Liver (tissue), 3 donors: ENCODE measurements around the gene VEGFD.

Experiments
- FOXA1 ChIP-seq: IDR thresholded peaks from 2 replicates; pipeline ENCODE4 v1.6.1; 2016; ENCODE audit warnings: antibody characterized with exemption
- GABPA ChIP-seq, 2 donors: IDR thresholded peaks in 1 of 2; conservative IDR thresholded peaks in 1 of 2; 2 replicates each; pipeline ENCODE4 v1.6.1; 2016; ENCODE audit warnings: antibody characterized with exemption in 2 of 2, mild to moderate bottlenecking in 1 of 2, moderate library complexity in 1 of 2
- NR2F2 ChIP-seq: IDR thresholded peaks from 2 replicates; pipeline ENCODE4 v1.6.1; 2016; ENCODE audit warnings: antibody characterized with exemption
- RAD21 ChIP-seq, 2 donors: IDR thresholded peaks; 2 replicates each; pipeline ENCODE4 v1.6.1; 2016; ENCODE audit warnings: antibody characterized with exemption in 2 of 2, mild to moderate bottlenecking in 2 of 2
- RXRA ChIP-seq, 2 donors: IDR thresholded peaks; 2 replicates each; pipeline ENCODE4 v1.6.1; 2017 to 2018; ENCODE audit warnings: antibody characterized with exemption in 2 of 2, mild to moderate bottlenecking in 1 of 2
- SP1 ChIP-seq: IDR thresholded peaks from 2 replicates; pipeline ENCODE4 v1.6.1; 2018; ENCODE audit warnings: antibody characterized with exemption, mild to moderate bottlenecking
- TAF1 ChIP-seq: conservative IDR thresholded peaks from 2 replicates; pipeline ENCODE4 v1.6.1; 2016; ENCODE audit warnings: antibody characterized with exemption, mild to moderate bottlenecking
- YY1 ChIP-seq: IDR thresholded peaks from 2 replicates; pipeline ENCODE4 v1.6.1; 2016; ENCODE audit warnings: antibody characterized with exemption, mild to moderate bottlenecking
- TF ChIP-seq, protein P1 (sequence below): IDR thresholded peaks from 2 replicates; pipeline ENCODE4 v1.6.1; 2016; ENCODE audit warnings: antibody characterized with exemption
- TF ChIP-seq, protein P2 (sequence below): fragments of 150-350 bp; IDR thresholded peaks from 2 replicates; pipeline ENCODE4 v1.5.1; 2017; ENCODE audit warnings: improper control_type of control experiment, low read depth, low read length; ENCODE audit not compliant: missing input control
- TF ChIP-seq, protein P3 (sequence below): IDR thresholded peaks from 2 replicates; pipeline ENCODE4 v1.6.1; 2016; ENCODE audit warnings: antibody characterized with exemption
- TF ChIP-seq, protein P4 (sequence below): IDR thresholded peaks from 2 replicates; pipeline ENCODE4 v1.6.1; 2016; ENCODE audit warnings: antibody characterized with exemption, mild to moderate bottlenecking
- donor health status: healthy.
- donor health status: healthy.

DNA sequence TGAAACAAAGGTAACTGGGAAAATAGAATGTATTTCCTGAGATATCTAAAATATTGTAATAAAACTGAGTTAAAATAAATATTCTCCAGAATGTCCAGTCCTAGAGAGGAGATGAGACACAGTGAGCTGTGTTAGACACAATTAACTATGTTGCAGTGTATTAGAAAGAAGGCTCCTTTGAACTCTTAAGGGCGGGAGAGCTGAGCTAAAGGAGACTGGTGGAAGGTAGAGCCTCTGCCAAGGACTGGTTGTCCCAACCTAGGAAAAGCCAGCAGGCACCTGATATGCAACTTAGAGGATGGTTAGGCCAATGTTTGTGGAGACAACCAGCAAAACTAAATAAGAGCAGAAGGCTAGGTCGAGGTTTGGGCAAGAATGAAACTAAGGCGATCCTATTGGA lies 73.1 kb downstream of the VEGFD start:
- TF ChIP-seq, protein P1, sequence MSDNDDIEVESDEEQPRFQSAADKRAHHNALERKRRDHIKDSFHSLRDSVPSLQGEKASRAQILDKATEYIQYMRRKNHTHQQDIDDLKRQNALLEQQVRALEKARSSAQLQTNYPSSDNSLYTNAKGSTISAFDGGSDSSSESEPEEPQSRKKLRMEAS, result no peak
- TF ChIP-seq, protein P2, sequence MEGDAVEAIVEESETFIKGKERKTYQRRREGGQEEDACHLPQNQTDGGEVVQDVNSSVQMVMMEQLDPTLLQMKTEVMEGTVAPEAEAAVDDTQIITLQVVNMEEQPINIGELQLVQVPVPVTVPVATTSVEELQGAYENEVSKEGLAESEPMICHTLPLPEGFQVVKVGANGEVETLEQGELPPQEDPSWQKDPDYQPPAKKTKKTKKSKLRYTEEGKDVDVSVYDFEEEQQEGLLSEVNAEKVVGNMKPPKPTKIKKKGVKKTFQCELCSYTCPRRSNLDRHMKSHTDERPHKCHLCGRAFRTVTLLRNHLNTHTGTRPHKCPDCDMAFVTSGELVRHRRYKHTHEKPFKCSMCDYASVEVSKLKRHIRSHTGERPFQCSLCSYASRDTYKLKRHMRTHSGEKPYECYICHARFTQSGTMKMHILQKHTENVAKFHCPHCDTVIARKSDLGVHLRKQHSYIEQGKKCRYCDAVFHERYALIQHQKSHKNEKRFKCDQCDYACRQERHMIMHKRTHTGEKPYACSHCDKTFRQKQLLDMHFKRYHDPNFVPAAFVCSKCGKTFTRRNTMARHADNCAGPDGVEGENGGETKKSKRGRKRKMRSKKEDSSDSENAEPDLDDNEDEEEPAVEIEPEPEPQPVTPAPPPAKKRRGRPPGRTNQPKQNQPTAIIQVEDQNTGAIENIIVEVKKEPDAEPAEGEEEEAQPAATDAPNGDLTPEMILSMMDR, result no peak
- no peak for TF ChIP-seq GABPA (IDR thresholded peaks at IDR 0.05 in 1 of 2, conservative IDR thresholded peaks at IDR 0.05 in 1 of 2)
- TF ChIP-seq SP1, result no peak
- TF ChIP-seq, protein P3, sequence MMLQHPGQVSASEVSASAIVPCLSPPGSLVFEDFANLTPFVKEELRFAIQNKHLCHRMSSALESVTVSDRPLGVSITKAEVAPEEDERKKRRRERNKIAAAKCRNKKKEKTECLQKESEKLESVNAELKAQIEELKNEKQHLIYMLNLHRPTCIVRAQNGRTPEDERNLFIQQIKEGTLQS, result no peak
- TF ChIP-seq RAD21 (IDR thresholded peaks at IDR 0.05), result no peak
- no peak for TF ChIP-seq TAF1
- TF ChIP-seq FOXA1, result no peak
- TF ChIP-seq, protein P4, sequence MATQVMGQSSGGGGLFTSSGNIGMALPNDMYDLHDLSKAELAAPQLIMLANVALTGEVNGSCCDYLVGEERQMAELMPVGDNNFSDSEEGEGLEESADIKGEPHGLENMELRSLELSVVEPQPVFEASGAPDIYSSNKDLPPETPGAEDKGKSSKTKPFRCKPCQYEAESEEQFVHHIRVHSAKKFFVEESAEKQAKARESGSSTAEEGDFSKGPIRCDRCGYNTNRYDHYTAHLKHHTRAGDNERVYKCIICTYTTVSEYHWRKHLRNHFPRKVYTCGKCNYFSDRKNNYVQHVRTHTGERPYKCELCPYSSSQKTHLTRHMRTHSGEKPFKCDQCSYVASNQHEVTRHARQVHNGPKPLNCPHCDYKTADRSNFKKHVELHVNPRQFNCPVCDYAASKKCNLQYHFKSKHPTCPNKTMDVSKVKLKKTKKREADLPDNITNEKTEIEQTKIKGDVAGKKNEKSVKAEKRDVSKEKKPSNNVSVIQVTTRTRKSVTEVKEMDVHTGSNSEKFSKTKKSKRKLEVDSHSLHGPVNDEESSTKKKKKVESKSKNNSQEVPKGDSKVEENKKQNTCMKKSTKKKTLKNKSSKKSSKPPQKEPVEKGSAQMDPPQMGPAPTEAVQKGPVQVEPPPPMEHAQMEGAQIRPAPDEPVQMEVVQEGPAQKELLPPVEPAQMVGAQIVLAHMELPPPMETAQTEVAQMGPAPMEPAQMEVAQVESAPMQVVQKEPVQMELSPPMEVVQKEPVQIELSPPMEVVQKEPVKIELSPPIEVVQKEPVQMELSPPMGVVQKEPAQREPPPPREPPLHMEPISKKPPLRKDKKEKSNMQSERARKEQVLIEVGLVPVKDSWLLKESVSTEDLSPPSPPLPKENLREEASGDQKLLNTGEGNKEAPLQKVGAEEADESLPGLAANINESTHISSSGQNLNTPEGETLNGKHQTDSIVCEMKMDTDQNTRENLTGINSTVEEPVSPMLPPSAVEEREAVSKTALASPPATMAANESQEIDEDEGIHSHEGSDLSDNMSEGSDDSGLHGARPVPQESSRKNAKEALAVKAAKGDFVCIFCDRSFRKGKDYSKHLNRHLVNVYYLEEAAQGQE, result no peak
- TF ChIP-seq RXRA (IDR thresholded peaks at IDR 0.05), result no peak
- no peak for TF ChIP-seq NR2F2
- TF ChIP-seq YY1, result no peak
